Measurements from ENCODE around the gene YIPF7.

Gene YIPF7

DNA sequence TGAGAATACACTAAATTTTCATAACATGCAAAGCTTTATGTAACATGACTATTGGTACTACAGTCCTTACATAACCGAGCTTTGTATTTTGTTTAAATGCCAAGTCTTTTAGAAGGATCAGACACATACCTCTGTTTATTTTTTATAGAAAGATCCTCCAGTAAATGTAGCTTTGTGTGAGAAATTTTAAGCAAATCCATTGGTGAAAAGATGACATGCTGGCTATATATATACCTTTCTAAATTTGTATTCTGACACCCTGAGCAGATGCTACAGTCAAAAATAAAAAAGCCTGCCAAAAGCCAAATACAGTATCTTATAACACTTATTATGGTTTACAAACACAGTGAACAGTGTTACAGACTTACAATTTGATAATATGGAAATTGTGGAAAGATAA lies at the start of gene YIPF7:
YIPF7 (minus strand) TSS at position 201 of the 400 bp plus-strand sequence. CDS start 1,525 bp downstream, outside the sequence.
- DNase-seq (ENCODE audit: low read depth) = no peak

DNA sequence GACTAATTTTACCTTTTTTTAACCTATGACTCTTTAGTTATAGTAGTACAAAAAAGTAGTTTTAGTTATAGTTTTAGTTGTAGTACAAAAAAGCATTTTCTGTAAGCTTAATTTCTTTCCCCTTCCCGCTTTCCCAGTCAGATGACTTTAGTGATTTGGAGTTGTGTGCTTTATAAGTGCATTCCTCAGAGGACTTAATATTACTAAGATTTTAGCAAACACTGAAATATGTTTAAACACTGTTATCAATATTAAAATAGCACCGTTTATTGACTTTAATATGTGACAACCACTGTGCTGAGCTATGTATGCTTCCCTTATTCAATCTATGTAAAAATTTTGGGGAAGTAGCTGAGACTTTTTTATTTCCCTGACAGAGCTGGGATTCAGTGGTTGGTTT lies 49.6 kb upstream of the YIPF7 start:
- DNase-seq (ENCODE audit: low read depth) = no peak

- DNase-seq (ENCODE audit: low read depth) = no peak
These were observed 49.0 kb upstream of the YIPF7 start for GRCh38 chr4:44700427-44700826.

- DNase-seq (ENCODE audit: low read depth) = no peak
These were observed 33.2 kb upstream of the YIPF7 start for GRCh38 chr4:44684648-44685047.

- DNase-seq (ENCODE audit: low read depth) = no peak
These were observed 27.6 kb upstream of the YIPF7 start for GRCh38 chr4:44679060-44679459.

DNA sequence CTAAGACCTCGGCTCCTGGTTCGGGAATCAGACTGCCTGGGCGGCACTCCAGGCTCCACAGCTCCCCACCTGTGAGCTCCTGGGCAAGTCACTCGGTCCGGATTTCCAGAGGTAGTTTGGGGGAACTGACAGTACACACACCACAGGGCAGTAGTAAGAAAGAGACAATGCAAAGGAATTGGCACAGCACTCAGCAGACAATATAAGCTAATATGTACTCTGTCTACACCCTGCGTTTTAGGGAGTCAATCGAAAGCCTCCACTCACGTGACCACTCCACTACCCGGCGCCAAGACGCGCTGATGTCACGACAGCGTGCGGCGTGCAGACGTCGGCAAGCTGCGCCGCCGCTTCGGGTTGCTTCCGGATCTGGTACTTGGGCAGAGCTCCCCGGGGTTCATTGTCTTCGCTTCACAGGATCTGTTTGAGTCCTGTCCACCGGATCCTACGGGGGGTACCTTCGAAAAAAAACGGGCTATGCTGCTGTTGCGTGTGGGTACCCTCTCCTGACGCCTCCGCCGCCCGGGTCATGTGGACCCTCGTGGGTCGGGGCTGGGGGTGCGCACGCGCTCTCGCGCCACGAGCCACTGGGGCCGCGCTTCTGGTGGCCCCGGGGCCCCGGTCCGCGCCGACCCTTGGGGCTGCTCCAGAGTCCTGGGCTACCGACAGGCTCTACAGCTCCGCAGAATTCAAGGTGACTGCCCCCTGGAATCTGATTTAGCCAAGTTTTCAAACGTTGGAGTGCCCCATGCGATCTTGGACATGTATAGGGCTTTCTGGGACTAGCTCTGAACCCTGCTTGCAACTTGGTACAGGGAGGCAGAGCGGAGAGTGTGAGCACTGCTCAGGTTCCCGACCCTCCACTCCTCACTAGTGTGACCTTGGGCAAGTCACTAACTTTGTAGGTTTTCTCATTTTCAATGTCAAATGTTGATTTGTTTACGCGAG lies 26.9 kb upstream of the YIPF7 start, which contains the start of gene GUF1:
GUF1 (plus strand) TSS at position 327 of the 948 bp plus-strand sequence; CDS start at position 530, 203 bp downstream.
- DNase-seq (ENCODE audit: low read depth) = peak; percentile 83

DNA sequence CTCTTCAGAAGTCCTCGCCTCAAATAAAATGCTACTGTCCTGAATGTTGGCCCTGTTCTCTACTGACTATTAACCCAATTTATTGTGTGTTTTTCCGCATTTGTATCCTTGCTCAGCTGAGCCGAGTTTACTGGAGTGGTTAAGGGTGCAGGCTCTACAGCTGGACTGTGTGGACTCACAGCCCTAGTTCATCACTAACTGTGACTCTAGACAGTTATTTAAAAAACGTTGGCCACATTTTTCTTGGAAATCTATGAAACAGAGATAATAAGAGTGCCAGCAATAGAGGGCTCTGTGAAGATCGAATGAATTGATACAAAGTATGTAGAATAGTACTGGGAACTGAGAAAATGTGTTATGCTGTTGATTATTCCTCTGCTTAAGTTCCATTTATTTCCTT lies 23.9 kb upstream of the YIPF7 start:
- DNase-seq (ENCODE audit: low read depth) = no peak

DNA sequence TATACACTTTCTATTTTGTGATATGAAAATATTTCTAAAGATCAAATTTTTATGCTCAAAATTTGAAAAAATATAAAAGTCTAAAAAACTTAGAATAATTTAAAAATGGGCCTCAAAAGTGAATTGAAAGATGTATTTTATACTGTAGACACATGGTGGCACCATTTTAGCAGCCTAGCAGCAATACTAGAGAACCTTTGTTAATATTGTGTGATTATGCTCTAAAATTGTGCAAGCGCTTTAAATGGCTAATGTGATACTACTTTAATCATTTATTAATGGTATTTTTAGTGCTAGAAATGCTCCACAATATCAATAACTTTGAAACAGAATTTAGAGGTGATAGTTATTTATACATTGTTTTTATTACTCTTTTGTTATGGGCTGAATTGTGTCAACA lies 23.0 kb upstream of the YIPF7 start:
- DNase-seq (ENCODE audit: low read depth) = no peak

DNA sequence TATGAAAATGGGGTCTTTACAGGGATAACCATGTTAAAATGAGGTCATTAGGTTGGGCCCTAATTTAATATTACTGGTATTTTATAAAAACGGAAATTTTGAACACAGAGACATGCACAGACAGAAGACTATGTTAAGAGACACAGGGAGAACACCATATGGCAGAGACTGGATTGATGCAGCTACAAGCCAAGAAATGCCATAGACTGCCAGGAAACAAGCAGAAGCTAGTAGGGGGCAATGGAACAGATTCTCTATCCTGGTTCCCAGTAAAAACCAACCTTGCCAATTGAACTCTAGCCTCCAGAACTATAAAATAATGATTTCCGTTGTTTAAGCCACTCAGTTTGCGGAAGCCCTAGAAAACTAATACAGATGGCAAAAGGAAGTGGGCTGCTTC lies 20.2 kb upstream of the YIPF7 start:
- no peak for DNase-seq (ENCODE audit: low read depth)

GRCh38 chr4:44670506-44671199 lies 19.2 kb upstream of the YIPF7 start:
- no peak for DNase-seq (ENCODE audit: low read depth)

GRCh38 chr4:44668526-44668925 lies 17.1 kb upstream of the YIPF7 start:
- no peak for DNase-seq (ENCODE audit: low read depth)

DNA sequence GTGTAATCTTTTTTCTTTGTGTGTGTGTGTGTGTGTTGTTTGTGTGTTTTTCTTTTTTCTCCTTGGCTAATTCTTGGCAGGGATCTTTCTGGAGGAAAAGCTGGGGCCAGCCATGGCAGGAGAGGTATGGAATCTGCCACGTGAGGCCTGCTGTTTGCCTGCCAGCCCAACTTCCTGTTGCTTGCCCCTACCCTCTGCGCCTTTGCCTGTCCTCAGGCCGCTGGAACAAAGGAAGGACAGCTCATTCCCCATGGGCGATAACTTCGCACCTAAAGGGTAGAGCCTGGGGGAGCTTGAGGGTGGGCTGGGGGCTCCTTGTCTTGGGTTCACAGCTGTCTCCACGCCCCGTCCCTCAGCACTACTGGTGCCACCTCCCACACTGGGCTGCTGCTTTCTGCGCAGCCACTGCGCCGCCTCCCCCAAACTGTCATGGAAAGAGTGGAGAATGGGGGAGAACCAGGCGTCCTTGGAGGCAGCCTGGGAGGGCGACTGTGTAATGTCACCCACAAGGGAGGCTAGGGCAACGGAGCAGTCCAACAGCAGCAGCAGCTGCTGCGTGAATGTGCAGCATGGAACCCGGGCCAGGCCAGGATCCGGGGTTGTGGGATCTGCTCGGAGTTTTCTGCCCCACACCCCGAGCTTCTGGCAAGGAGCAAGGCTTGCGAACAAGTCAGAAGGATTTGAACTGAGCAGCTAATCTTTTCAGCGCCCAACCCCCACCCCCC lies 12.3 kb upstream of the YIPF7 start:
- DNase-seq (ENCODE audit: low read depth) = no peak

GRCh38 chr4:44662623-44663005 lies 11.2 kb upstream of the YIPF7 start:
- DNase-seq (ENCODE audit: low read depth) = no peak

GRCh38 chr4:44661940-44662622 lies 10.7 kb upstream of the YIPF7 start:
- no peak for DNase-seq (ENCODE audit: low read depth)

- DNase-seq (ENCODE audit: low read depth) = no peak
These were observed 9.0 kb upstream of the YIPF7 start for GRCh38 chr4:44660396-44660795.

GRCh38 chr4:44652002-44652401 lies 577 bp upstream of the YIPF7 start:
- DNase-seq (ENCODE audit: low read depth) = no peak

- no peak for DNase-seq (ENCODE audit: low read depth)
These were observed 5.3 kb downstream of the YIPF7 start for GRCh38 chr4:44646151-44646550.

GRCh38 chr4:44638091-44638490 lies 13.3 kb downstream of the YIPF7 start:
- DNase-seq (ENCODE audit: low read depth) = no peak

DNA sequence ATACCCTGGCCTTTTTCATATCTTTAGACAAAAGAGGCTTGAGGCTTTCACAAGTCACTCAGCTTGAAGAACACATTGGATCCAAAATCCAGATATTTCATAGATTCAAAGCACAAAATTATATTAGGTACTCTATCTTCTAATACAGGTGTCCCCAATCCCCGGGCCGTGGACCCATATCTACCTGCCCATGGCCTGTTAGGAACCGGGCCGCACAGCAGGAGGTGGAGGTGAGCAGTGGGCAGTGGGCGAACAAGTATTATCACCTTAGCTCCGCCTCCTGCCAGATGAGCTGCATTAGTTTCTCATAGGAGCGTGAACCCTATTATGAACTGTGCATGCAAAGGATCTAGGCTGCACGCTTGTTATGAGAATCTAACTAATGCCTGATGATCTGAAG lies 18.7 kb downstream of the YIPF7 start:
- DNase-seq (ENCODE audit: low read depth) = no peak

DNA sequence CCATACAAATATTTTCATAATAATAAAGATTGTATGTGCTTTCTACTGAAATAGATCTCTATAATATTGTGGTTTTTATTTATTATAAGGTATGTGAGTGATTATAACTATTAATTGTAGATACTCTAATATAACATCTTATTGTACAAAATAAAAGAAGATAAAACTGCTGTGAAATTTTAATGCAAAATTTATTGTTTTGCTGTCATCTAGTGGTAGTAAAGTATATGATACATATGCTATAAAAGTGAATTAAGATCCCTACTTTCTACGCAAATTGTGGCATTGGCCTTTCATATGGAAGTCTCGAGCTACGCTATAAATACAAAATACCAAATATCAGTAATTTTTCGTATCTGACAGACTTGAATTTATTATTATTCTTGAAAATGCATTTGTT lies 19.3 kb downstream of the YIPF7 start:
- no peak for DNase-seq (ENCODE audit: low read depth)

- DNase-seq (ENCODE audit: low read depth) = peak; percentile 10
These were observed 22.1 kb downstream of the YIPF7 start for GRCh38 chr4:44629280-44629866.

- no peak for DNase-seq (ENCODE audit: low read depth)
These were observed 27.7 kb downstream of the YIPF7 start for GRCh38 chr4:44623676-44624075.
